Measurements from ENCODE around the gene PKP2. TPM values are rescaled to one million over a fixed set of nuclear protein-coding genes. Genes with fewer than 3 reads are reported as not detected.

The PKP2 gene
- total RNA-seq, 1 experiment from 2014 or later: 18.2 TPM

GRCh38 chr12:32824596-32824995, 72.0 kb downstream of the PKP2 start:
- no peak for DNase-seq
- H3K36me3 ChIP-seq (replicated peaks; ENCODE audit: control insufficient read depth, insufficient read depth, low read length): peaks cover 5% of the 10 kb centered on the region
- H3K4me3 ChIP-seq (ENCODE audit: insufficient read depth, low read depth, low read length): no peak overlapping the region
- no peaks in the 10 kb centered on the region for H3K27me3 ChIP-seq (ENCODE audit: control insufficient read depth, insufficient read depth, low read length)

DNA sequence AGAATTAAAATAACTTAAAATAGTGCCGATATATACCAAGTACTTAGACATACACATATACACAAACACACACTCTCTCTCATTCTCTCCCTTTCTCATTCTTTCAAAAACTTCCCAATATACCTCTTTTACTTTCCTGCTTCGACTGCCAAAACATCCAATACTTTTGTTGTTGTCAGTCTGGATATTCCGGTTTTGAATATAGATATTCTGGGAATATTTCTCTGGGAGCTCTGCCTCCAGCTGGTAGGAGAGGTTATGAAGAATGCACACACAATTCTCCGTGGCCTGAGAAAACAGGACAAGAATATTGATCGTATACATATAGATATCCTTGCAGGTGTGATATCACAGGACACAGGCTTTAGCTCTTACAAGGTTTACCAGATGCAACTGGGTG, 74.2 kb downstream of the PKP2 start:
- Histone ChIP-seq H3K36me3 (replicated peaks; ENCODE audit: control insufficient read depth, insufficient read depth, low read length) (peaks cover 5% of the 10 kb centered on the region), H3K27me3 (ENCODE audit: control insufficient read depth, insufficient read depth, low read length) (no peaks in the 10 kb centered on the region), H3K4me3 (ENCODE audit: insufficient read depth, low read depth, low read length) (no peak overlapping the region)
- DNase-seq: no peak

DNA sequence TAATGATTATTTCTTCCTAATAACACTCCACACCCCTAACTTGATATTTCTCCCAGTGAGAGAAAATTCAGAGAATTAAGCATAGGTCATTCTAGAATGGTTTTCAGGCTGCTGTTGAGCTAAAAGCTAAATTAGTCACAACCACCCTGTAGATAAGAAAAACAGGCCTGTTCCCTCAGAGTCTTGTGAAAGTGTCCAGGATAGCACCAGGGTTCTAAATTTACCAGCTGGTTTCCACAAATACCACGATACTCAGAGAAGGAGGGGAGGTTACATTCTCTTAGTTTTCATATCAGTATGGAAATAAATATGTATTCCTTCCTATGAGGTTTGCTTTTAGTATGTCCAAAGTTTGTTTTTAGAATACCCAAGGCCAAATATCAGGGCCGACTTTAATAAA, 74.9 kb downstream of the PKP2 start:
- Histone ChIP-seq H3K4me3 (ENCODE audit: insufficient read depth, low read depth, low read length) (no peak overlapping the region), H3K36me3 (replicated peaks; ENCODE audit: control insufficient read depth, insufficient read depth, low read length) (peaks cover 5% of the 10 kb centered on the region), H3K27me3 (ENCODE audit: control insufficient read depth, insufficient read depth, low read length) (no peaks in the 10 kb centered on the region)
- no peak for DNase-seq

DNA sequence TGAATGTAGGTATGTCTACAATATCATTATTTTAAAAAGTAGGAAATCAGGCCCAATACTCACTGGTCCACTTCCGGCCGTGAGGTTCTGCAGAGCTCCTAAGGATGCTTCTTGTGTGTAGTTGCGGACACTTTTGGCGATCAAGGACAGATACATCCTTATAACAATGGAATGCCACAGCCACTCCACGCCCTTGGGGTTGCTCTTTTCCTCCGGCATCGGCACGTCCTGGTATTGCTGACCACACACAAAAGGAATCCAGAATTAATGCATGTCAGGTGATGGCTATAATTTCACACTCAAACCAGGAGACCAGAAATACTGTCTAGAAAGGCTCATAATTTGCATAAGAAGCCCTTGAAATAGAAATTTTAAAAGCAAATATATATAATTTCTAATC, 75.3 kb downstream of the PKP2 start:
- Histone ChIP-seq H3K4me3 (ENCODE audit: insufficient read depth, low read depth, low read length) (no peak overlapping the region), H3K27me3 (ENCODE audit: control insufficient read depth, insufficient read depth, low read length) (no peaks in the 10 kb centered on the region), H3K36me3 (replicated peaks; ENCODE audit: control insufficient read depth, insufficient read depth, low read length) (peaks cover 5% of the 10 kb centered on the region)
- no peak for DNase-seq

GRCh38 chr12:32820376-32820931, 76.1 kb downstream of the PKP2 start:
- DNase-seq: no peak
- H3K4me3 ChIP-seq (ENCODE audit: insufficient read depth, low read depth, low read length): no peak overlapping the region
- H3K27me3 ChIP-seq (ENCODE audit: control insufficient read depth, insufficient read depth, low read length): no peaks in the 10 kb centered on the region
- peaks cover 5% of the 10 kb centered on the region for H3K36me3 ChIP-seq (replicated peaks; ENCODE audit: control insufficient read depth, insufficient read depth, low read length)

DNA sequence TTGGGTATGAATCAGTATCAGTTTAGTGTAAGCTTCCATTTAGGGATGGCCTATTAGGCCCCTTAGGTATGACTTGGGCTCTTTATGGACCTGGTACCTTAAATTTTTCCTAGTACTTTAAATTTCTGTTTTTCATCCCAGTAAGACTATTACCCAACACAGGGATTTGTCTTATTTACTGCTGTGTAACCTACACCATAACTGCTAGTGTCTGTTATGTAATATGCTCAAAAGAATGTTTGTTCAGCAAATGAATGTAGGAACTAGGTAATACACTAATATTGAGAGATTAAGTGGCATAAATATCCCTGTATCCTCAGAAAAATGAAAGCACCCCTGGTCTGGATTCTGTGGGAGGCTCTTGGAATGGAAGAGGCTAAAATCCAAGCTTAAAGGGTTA, 77.2 kb downstream of the PKP2 start:
- no peak for DNase-seq
- H3K27me3 ChIP-seq (ENCODE audit: control insufficient read depth, insufficient read depth, low read length): no peaks in the 10 kb centered on the region
- no peak overlapping the region for H3K4me3 ChIP-seq (ENCODE audit: insufficient read depth, low read depth, low read length)
- peaks cover 5% of the 10 kb centered on the region for H3K36me3 ChIP-seq (replicated peaks; ENCODE audit: control insufficient read depth, insufficient read depth, low read length)

GRCh38 chr12:32811686-32812392, 84.7 kb downstream of the PKP2 start:
- Histone ChIP-seq H3K4me3 (ENCODE audit: insufficient read depth, low read depth, low read length) (no peak overlapping the region), H3K36me3 (replicated peaks; ENCODE audit: control insufficient read depth, insufficient read depth, low read length) (no peaks in the 10 kb centered on the region; the same call in 1 of the 2 replicates), H3K27me3 (ENCODE audit: control insufficient read depth, insufficient read depth, low read length) (no peaks in the 10 kb centered on the region)
- no peak for DNase-seq

DNA sequence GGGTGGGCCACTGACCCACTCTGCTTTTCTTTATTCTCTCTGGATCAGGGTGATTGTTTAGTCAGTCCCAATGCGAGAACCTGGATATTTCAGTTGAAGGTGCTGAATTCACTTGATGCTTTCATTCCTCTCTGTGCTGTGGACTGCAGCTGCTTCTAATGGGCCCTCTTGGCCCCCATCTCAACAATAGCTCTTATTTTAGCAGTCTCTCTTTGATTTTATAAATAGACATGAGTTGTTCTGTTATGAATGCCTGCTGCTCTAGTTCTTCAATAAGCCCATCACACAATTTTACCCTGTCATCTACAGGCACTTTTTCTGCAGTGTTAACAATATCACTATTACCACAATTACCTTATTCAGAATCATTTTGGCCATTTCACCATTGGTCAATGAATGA, 86.7 kb downstream of the PKP2 start:
- Histone ChIP-seq H3K36me3 (replicated peaks; ENCODE audit: control insufficient read depth, insufficient read depth, low read length) (no peaks in the 10 kb centered on the region; the same call in 1 of the 2 replicates), H3K4me3 (ENCODE audit: insufficient read depth, low read depth, low read length) (no peak overlapping the region), H3K27me3 (ENCODE audit: control insufficient read depth, insufficient read depth, low read length) (no peaks in the 10 kb centered on the region)
- no peak for DNase-seq

GRCh38 chr12:32809196-32809595, 87.4 kb downstream of the PKP2 start:
- no peaks in the 10 kb centered on the region; the same call in 1 of the 2 replicates for H3K36me3 ChIP-seq (replicated peaks; ENCODE audit: control insufficient read depth, insufficient read depth, low read length)
- H3K4me3 ChIP-seq (ENCODE audit: insufficient read depth, low read depth, low read length): no peak overlapping the region
- no peak for DNase-seq
- H3K27me3 ChIP-seq (ENCODE audit: control insufficient read depth, insufficient read depth, low read length): no peaks in the 10 kb centered on the region

- DNase-seq: no peak
- Histone ChIP-seq H3K36me3 (replicated peaks; ENCODE audit: control insufficient read depth, insufficient read depth, low read length) (peaks cover 2% of the 10 kb centered on the region), H3K4me3 (ENCODE audit: insufficient read depth, low read depth, low read length) (no peak overlapping the region), H3K27me3 (ENCODE audit: control insufficient read depth, insufficient read depth, low read length) (no peaks in the 10 kb centered on the region)
These were observed 92.3 kb downstream of the PKP2 start for GRCh38 chr12:32804301-32804700.

- Histone ChIP-seq H3K36me3 (replicated peaks; ENCODE audit: control insufficient read depth, insufficient read depth, low read length) (peaks cover 2% of the 10 kb centered on the region), H3K27me3 (ENCODE audit: control insufficient read depth, insufficient read depth, low read length) (no peaks in the 10 kb centered on the region), H3K4me3 (ENCODE audit: insufficient read depth, low read depth, low read length) (no peak overlapping the region)
- DNase-seq: no peak
These were observed 95.2 kb downstream of the PKP2 start for GRCh38 chr12:32801269-32801980.

DNA sequence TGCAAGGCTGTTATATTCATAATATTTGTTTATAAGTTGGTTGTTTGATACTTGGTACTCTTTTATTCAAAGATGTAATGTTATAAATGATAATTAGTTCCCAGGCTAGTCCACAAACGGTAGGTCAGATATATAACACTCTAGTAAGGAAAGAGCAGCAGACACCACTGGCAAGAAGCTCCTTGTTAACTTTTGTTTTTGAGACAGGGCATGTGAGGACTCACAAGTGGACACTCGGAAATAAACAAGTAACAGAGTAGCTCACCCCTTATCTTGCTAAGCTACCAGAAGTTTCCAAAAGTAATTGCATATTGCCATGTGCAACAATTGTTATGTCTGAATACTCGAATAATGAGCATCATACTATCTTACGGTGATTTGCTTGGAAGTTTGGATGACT, 102.3 kb downstream of the PKP2 start:
- Histone ChIP-seq H3K36me3 (replicated peaks; ENCODE audit: control insufficient read depth, insufficient read depth, low read length) (peaks cover 4% of the 10 kb centered on the region), H3K4me3 (ENCODE audit: insufficient read depth, low read depth, low read length) (no peak overlapping the region), H3K27me3 (ENCODE audit: control insufficient read depth, insufficient read depth, low read length) (no peaks in the 10 kb centered on the region)
- DNase-seq: no peak

DNA sequence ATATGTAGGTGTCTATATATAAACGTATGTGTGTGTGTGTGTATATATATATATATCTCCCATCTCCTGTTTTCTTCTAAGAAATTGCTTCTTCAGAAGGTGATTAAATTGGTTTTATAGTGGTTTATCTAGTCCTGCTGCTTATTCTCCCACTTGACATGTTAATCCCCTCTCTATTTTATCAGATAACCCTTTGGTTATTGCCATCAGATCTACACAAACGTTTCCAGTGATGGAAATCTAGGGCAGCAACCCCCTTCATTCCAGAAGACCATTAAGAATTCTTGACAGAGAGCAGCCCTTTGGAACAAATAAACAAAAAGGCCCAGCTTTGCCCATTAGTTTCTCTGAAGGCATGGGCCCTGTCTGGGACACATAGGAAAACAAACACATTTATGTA, 106.7 kb downstream of the PKP2 start:
- H3K36me3 ChIP-seq (replicated peaks; ENCODE audit: control insufficient read depth, insufficient read depth, low read length): no peaks in the 10 kb centered on the region
- no peaks in the 10 kb centered on the region for H3K27me3 ChIP-seq (ENCODE audit: control insufficient read depth, insufficient read depth, low read length)
- H3K4me3 ChIP-seq (ENCODE audit: insufficient read depth, low read depth, low read length): no peak overlapping the region
- DNase-seq: no peak

DNA sequence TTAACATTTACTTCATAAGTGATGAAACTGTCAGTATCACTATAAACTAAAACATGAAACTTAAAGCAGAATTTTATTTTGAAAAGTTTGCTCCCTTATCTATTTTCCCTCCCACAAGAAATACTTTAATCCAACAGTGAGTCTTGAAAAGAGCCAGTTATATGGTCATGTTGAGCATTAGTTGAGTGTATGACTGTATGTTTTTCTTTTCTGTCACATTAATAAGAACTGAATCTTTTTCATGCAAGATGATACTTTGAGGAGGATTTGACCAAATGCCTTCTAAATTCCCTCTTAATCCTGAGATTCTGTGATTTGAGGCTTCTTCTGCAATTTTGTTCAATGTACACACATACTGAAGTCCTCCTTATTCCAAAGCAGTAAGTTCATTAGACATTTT, 107.1 kb downstream of the PKP2 start:
- Histone ChIP-seq H3K36me3 (replicated peaks; ENCODE audit: control insufficient read depth, insufficient read depth, low read length) (no peaks in the 10 kb centered on the region), H3K4me3 (ENCODE audit: insufficient read depth, low read depth, low read length) (no peak overlapping the region), H3K27me3 (ENCODE audit: control insufficient read depth, insufficient read depth, low read length) (no peaks in the 10 kb centered on the region)
- DNase-seq: no peak

DNA sequence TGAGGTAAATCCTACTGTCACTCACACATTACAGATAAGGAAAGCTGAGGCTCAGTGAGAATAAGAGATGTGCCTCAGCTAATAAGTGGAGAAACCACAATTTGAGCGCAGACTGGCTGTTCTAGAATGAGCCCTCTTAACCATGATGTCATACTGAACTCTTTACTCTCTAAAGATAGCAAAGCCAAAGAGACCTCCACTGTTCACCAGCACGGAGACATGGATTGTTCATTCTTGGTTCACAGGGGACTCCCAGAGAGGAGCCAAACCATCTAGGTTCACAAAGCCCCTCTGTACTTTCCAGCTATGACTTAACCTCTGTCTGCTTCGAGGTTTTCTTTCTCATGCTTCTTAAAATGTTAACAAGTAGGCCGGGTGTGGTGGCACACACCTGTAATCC, 108.2 kb downstream of the PKP2 start:
- Histone ChIP-seq H3K36me3 (replicated peaks; ENCODE audit: control insufficient read depth, insufficient read depth, low read length) (no peaks in the 10 kb centered on the region), H3K4me3 (ENCODE audit: insufficient read depth, low read depth, low read length) (no peak overlapping the region), H3K27me3 (ENCODE audit: control insufficient read depth, insufficient read depth, low read length) (no peaks in the 10 kb centered on the region)
- DNase-seq: no peak
